Measurements from ENCODE around the gene EHD1. TPM values are rescaled to one million over a fixed set of nuclear protein-coding genes. Genes with fewer than 3 reads are reported as not detected.

Gene EHD1
- total RNA-seq, 1 donor from 2014 or later, result 61.0 TPM

DNA sequence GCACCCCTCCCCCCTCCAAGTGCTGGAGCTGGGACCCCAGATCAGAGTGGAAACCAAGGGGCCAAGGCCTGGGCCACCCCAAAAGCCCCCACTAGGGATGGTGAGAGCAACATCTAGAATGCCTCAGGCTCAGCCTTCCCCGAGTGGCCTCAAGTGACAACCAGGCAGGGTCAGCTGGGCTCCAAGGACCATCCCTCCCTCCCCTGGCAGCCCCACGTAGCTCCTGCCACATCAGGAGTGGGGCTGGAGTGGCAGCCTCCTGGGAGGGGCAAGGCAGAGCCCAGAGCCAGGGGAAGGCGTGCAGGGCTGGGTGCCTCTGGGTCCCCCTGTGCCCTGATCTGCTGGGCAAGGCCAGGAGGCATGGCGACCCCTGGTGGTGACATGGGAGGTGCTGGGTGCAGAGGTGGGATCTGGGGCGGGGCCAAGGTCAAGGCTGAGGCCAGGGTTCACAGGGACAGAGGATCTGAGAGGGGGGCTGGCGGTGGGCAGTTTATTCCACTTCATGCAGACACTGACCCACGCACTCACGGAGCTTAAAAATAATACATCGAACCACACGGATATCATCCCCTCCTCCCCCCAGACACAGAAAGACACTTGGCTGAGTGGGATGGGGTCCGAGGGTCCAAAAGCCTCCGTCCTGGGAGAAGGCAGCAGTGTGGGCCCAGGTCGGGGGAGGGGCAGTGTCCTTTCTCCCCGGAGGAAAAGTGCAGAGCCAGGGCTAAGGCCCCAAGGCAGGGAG is 15.8 kb upstream of the EHD1 start:
- Mint-ChIP-seq H3K9me3 (ENCODE audit: unreplicated experiment) (no peaks in the 10 kb centered on the region), H3K4me3 (ENCODE audit: unreplicated experiment) (no peak overlapping the region), H3K27me3 (ENCODE audit: unreplicated experiment) (no peaks in the 10 kb centered on the region), H3K36me3 (ENCODE audit: unreplicated experiment) (peaks cover 6% of the 10 kb centered on the region), H3K27ac (ENCODE audit: unreplicated experiment) (no peak overlapping the region), H3K4me1 (ENCODE audit: unreplicated experiment) (peaks cover 1% of the 10 kb centered on the region)
- DNase-seq (ENCODE audit: extremely low spot score, unreplicated experiment), result peak; percentile 92
- TF ChIP-seq, protein P1, sequence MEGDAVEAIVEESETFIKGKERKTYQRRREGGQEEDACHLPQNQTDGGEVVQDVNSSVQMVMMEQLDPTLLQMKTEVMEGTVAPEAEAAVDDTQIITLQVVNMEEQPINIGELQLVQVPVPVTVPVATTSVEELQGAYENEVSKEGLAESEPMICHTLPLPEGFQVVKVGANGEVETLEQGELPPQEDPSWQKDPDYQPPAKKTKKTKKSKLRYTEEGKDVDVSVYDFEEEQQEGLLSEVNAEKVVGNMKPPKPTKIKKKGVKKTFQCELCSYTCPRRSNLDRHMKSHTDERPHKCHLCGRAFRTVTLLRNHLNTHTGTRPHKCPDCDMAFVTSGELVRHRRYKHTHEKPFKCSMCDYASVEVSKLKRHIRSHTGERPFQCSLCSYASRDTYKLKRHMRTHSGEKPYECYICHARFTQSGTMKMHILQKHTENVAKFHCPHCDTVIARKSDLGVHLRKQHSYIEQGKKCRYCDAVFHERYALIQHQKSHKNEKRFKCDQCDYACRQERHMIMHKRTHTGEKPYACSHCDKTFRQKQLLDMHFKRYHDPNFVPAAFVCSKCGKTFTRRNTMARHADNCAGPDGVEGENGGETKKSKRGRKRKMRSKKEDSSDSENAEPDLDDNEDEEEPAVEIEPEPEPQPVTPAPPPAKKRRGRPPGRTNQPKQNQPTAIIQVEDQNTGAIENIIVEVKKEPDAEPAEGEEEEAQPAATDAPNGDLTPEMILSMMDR (IDR thresholded peaks at IDR 0.05), result peak; percentile 81

DNA sequence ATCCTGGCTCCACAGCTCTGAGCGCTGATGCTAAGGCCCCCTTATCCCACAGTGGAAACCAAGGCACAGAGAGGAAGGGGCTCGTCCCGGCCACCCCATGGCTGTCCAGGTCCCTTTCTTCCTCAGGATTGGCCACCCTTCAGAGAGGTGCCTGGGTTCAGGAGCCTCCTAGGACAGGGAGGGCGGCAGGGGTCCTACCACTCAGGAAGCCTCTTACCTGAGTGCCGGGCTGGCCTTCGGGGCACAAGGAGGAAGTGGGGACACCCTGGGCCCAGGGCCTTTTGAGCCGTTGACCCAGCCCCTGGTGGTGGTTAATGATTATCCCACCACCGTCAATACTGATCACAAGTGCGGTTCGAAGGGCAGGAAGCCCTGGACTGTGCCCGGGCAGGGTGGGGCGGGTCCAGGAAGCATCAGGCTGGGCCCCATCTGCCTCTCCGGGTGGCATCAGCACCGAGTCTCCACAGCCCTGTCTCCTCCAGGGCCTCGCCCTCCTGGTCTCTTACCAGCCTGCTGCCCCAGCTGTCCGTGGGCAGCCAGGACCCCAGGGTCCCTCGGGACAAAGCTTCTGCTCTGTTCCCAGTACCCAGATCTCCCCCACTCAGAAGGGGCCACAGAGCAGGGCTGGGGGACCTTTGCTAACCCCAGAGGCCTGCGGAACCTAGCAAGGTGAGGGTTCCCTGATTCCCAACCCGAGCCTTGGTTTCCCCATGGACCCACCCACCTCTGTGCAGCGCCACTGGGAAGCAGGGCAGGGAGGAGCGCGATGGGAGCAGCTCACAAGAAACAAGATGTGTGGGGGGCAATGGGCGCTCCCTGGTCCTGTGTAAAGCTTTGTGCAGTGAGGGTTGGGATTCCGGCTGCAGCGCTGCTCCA is 15.0 kb upstream of the EHD1 start:
- Mint-ChIP-seq H3K4me3 (ENCODE audit: unreplicated experiment) (no peak overlapping the region), H3K4me1 (ENCODE audit: unreplicated experiment) (peaks cover 1% of the 10 kb centered on the region), H3K9me3 (ENCODE audit: unreplicated experiment) (no peaks in the 10 kb centered on the region), H3K36me3 (ENCODE audit: unreplicated experiment) (peaks cover 2% of the 10 kb centered on the region), H3K27ac (ENCODE audit: unreplicated experiment) (no peak overlapping the region), H3K27me3 (ENCODE audit: unreplicated experiment) (no peaks in the 10 kb centered on the region)
- no peak for DNase-seq (ENCODE audit: extremely low spot score, unreplicated experiment)
- TF ChIP-seq, protein P1 (IDR thresholded peaks at IDR 0.05), result no peak

DNA sequence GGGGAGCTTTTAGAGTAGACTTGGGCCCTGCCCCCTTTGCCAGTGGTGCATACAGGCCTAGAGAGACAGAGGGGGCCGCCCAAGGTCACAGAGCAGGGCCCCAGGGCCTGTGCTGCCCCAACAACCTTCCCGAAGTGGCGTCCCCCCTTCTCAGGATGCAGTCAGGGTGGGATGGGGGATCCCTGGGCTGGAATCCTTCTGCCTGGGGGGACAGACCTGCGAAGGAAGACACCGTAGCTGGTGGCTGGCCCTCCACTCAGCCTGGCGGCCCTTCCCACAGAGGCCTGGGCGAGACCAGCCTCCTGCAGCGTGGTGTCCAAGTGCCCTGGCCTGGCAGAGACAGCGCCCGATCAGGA is 14.4 kb upstream of the EHD1 start:
- peaks cover 2% of the 10 kb centered on the region for H3K36me3 Mint-ChIP-seq (ENCODE audit: unreplicated experiment)
- no peak overlapping the region for H3K4me3 Mint-ChIP-seq (ENCODE audit: unreplicated experiment)
- no peak for DNase-seq (ENCODE audit: extremely low spot score, unreplicated experiment)
- H3K27me3 Mint-ChIP-seq (ENCODE audit: unreplicated experiment), result no peaks in the 10 kb centered on the region
- no peak overlapping the region for H3K27ac Mint-ChIP-seq (ENCODE audit: unreplicated experiment)
- H3K9me3 Mint-ChIP-seq (ENCODE audit: unreplicated experiment), result no peaks in the 10 kb centered on the region
- peaks cover 5% of the 10 kb centered on the region for H3K4me1 Mint-ChIP-seq (ENCODE audit: unreplicated experiment)
- TF ChIP-seq, protein P1 (IDR thresholded peaks at IDR 0.05), result no peak

- Mint-ChIP-seq H3K4me3 (ENCODE audit: unreplicated experiment) (no peak overlapping the region), H3K4me1 (ENCODE audit: unreplicated experiment) (peaks cover 7% of the 10 kb centered on the region), H3K36me3 (ENCODE audit: unreplicated experiment) (peaks cover 2% of the 10 kb centered on the region), H3K27ac (ENCODE audit: unreplicated experiment) (no peak overlapping the region), H3K9me3 (ENCODE audit: unreplicated experiment) (no peaks in the 10 kb centered on the region), H3K27me3 (ENCODE audit: unreplicated experiment) (no peaks in the 10 kb centered on the region)
- no peak for DNase-seq (ENCODE audit: extremely low spot score, unreplicated experiment)
- TF ChIP-seq, protein P1 (IDR thresholded peaks at IDR 0.05), result no peak
These were observed 14.0 kb upstream of the EHD1 start for GRCh38 chr11:64892411-64892831.

- Mint-ChIP-seq H3K36me3 (ENCODE audit: unreplicated experiment) (peaks cover 2% of the 10 kb centered on the region), H3K4me3 (ENCODE audit: unreplicated experiment) (no peak overlapping the region), H3K27me3 (ENCODE audit: unreplicated experiment) (no peaks in the 10 kb centered on the region), H3K27ac (ENCODE audit: unreplicated experiment) (no peak overlapping the region), H3K4me1 (ENCODE audit: unreplicated experiment) (peaks cover 8% of the 10 kb centered on the region), H3K9me3 (ENCODE audit: unreplicated experiment) (no peaks in the 10 kb centered on the region)
- TF ChIP-seq, protein P1 (IDR thresholded peaks at IDR 0.05), result no peak
- no peak for DNase-seq (ENCODE audit: extremely low spot score, unreplicated experiment)
These were observed 13.5 kb upstream of the EHD1 start for GRCh38 chr11:64891880-64892279.

Data from osteocyte (in vitro differentiated cells).